Calu3 (cell line): ENCODE results near the gene CHRNB2. TPM values are rescaled to one million over a fixed set of nuclear protein-coding genes. Genes with fewer than 3 reads are reported as not detected.

Experiments used
- BruUV-seq: library from RNA; stranded (reverse); fragments of 400-500 nt; replicated peaks from 2 replicates; lab custom pipeline; 2021; lab: Mats Ljungman, UMichigan
- CTCF ChIA-PET: fragments of 300-600 bp; sonication (Branson Sonifier 250); formaldehyde crosslinking; loops from one replicate; lab custom pipeline; 2022; ENCODE audit warnings: antibody characterized with exemption; lab: Charles Lee
- DNase-seq: peaks from one replicate; pipeline ENCODE4 v3.0.0; 2022
- H3K27ac Mint-ChIP-seq: one replicate; pipeline ENCODE4 v1.8.0; 2022; ENCODE audit warnings: mixed read lengths; ENCODE audit not compliant: unreplicated experiment
- H3K27me3 Mint-ChIP-seq: one replicate; pipeline ENCODE4 v1.8.0; 2022; ENCODE audit warnings: mixed read lengths; ENCODE audit not compliant: unreplicated experiment
- H3K36me3 Mint-ChIP-seq: one replicate; pipeline ENCODE4 v1.8.0; 2022; ENCODE audit warnings: mild to moderate bottlenecking, moderate library complexity, mixed read lengths; ENCODE audit not compliant: insufficient read depth, unreplicated experiment
- H3K4me1 Mint-ChIP-seq: one replicate; pipeline ENCODE4 v1.8.0; 2022; ENCODE audit warnings: mild to moderate bottlenecking, low read depth, mixed read lengths; ENCODE audit not compliant: unreplicated experiment
- H3K4me3 Mint-ChIP-seq: one replicate; pipeline ENCODE4 v1.8.0; 2022; ENCODE audit warnings: mild to moderate bottlenecking, low read depth, moderate library complexity, mixed read lengths; ENCODE audit not compliant: unreplicated experiment
- H3K9me3 Mint-ChIP-seq: one replicate; pipeline ENCODE4 v1.8.0; 2022; ENCODE audit warnings: low read depth, mixed read lengths; ENCODE audit not compliant: unreplicated experiment
- intact Hi-C: fragments of 100-400 bp; cut with micrococcal nuclease; formaldehyde crosslinking; loops from one replicate; pipeline ENCODE4 v1.10.0; 2022; ENCODE audit not compliant: unreplicated experiment
- total RNA-seq: library from RNA; stranded (reverse); gene quantifications from 2 replicates; pipeline ENCODE4 v1.2.3, GENCODE V29; 2022
- TF ChIP-seq, protein P1 (sequence below): fragments of 200-600 bp; IDR thresholded peaks from one replicate; pipeline ENCODE4 v1.8.0; 2022; ENCODE audit warnings: antibody characterized with exemption; ENCODE audit not compliant: unreplicated experiment

Gene CHRNB2
- total RNA-seq, 1 experiment from 2014 or later: 0.07 TPM

DNA sequence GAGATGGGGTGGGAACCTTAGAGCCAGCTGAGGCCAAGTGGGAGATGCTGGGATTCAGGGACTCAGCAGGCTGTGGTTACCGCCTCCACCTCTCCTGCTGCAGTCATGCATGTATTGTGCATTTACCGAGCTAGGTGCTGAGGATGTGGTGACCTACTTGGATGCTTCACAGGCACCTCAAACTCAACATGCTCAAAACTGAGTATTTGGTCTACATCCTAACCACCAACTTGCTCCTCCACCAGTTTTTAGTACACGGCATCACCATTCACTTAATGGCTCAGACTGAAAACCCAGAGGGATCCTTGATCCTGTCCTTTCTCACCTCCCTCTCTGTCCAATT is 5.6 kb downstream of the CHRNB2 start:
- H3K4me3 Mint-ChIP-seq: no peak overlapping the region
- BruUV-seq: no TSS peak
- CTCF ChIA-PET: no interaction called here
- peaks cover 23% of the 10 kb centered on the region for H3K36me3 Mint-ChIP-seq
- H3K27me3 Mint-ChIP-seq: peaks cover 84% of the 10 kb centered on the region
- no peak overlapping the region for H3K27ac Mint-ChIP-seq
- H3K4me1 Mint-ChIP-seq: peaks cover 3% of the 10 kb centered on the region
- no peaks in the 10 kb centered on the region for H3K9me3 Mint-ChIP-seq
- TF ChIP-seq, protein P1, sequence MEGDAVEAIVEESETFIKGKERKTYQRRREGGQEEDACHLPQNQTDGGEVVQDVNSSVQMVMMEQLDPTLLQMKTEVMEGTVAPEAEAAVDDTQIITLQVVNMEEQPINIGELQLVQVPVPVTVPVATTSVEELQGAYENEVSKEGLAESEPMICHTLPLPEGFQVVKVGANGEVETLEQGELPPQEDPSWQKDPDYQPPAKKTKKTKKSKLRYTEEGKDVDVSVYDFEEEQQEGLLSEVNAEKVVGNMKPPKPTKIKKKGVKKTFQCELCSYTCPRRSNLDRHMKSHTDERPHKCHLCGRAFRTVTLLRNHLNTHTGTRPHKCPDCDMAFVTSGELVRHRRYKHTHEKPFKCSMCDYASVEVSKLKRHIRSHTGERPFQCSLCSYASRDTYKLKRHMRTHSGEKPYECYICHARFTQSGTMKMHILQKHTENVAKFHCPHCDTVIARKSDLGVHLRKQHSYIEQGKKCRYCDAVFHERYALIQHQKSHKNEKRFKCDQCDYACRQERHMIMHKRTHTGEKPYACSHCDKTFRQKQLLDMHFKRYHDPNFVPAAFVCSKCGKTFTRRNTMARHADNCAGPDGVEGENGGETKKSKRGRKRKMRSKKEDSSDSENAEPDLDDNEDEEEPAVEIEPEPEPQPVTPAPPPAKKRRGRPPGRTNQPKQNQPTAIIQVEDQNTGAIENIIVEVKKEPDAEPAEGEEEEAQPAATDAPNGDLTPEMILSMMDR: no peak
- no peak for DNase-seq
- intact Hi-C loops: no loop called here

DNA sequence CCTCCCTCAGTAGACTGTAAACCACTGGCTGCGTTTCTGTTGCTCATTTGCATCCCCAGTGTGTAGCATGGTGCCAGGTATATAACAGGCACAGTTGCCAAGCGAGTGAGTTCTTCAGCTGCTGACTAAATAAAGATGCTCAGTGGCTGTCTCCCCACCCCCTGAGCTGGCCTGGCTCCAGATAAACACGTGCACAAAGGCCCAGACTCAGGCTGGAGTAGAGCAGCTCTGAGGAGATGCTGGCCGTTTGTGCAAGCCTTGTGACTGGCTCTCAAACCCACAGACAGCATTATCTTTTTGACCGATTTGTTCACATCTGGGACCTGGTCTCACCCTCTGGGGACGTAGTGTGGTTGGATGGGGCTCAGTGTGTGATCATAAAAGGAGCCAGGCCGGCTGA is 7.1 kb downstream of the CHRNB2 start:
- peak overlapping the region; percentile 18 for H3K27ac Mint-ChIP-seq
- no peaks in the 10 kb centered on the region for H3K9me3 Mint-ChIP-seq
- no peak overlapping the region for H3K4me3 Mint-ChIP-seq
- CTCF ChIA-PET: interaction anchor here (1.7 kb wide), 1 partner anchor 13 kb away, joined by 3 read pairs; no protein-coding TSS in a partner anchor
- DNase-seq: no peak
- no TSS peak for BruUV-seq
- H3K27me3 Mint-ChIP-seq: peaks cover 68% of the 10 kb centered on the region
- intact Hi-C loops: no loop called here
- TF ChIP-seq, protein P1: no peak
- H3K36me3 Mint-ChIP-seq: peaks cover 28% of the 10 kb centered on the region
- H3K4me1 Mint-ChIP-seq: no peaks in the 10 kb centered on the region

DNA sequence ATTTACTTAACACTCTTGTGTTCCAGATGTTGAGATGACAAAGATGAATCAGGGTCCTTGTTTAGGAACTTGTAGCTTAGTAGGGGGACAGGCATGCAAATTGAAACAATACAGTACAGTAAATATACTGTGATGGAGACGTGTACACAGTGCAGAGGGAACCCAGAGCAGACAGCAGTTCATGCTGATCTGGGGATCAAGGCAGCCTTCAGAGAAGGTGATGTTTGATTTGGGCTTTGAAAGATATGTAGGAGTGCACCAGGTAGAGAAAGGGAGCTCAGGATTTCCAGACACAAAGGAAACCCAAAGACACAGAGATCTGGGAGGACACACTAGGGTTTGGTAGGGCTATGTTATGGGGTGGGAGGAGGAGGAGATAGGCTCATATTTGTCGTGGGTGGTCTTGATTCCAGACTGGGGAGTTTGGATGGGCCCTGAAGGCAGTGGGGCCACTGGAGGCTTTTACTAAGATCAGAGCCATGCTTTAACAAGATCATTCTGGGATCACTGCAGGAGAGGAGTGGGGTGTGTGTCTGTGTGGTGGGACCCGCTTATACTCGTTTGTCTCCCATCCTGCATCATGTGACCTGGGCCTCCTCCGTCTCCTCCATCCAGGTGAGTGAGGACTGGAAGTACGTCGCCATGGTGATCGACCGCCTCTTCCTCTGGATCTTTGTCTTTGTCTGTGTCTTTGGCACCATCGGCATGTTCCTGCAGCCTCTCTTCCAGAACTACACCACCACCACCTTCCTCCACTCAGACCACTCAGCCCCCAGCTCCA is 7.8 kb downstream of the CHRNB2 start:
- Mint-ChIP-seq H3K27ac (peak overlapping the region; percentile 18), H3K9me3 (no peaks in the 10 kb centered on the region), H3K4me3 (no peak overlapping the region), H3K27me3 (peaks cover 62% of the 10 kb centered on the region), H3K4me1 (no peaks in the 10 kb centered on the region), H3K36me3 (peaks cover 35% of the 10 kb centered on the region)
- TF ChIP-seq, protein P1: no peak
- CTCF ChIA-PET: interaction anchor here (0.6 to 1.7 kb wide), 2 partner anchors 13 to 30 kb away, joined by 3 read pairs; no protein-coding TSS in a partner anchor
- intact Hi-C loops: no loop called here
- DNase-seq: no peak
- BruUV-seq: no TSS peak

DNA sequence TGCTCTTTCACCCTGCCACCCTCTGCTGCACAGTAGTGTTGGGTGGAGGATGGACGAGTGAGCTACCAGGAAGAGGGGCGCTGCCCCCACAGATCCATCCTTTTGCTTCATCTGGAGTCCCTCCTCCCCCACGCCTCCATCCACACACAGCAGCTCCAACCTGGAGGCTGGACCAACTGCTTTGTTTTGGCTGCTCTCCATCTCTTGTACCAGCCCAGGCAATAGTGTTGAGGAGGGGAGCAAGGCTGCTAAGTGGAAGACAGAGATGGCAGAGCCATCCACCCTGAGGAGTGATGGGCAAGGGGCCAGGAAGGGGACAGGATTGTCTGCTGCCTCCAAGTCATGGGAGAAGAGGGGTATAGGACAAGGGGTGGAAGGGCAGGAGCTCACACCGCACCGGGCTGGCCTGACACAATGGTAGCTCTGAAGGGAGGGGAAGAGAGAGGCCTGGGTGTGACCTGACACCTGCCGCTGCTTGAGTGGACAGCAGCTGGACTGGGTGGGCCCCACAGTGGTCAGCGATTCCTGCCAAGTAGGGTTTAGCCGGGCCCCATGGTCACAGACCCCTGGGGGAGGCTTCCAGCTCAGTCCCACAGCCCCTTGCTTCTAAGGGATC is 8.5 kb downstream of the CHRNB2 start:
- H3K4me1 Mint-ChIP-seq: no peaks in the 10 kb centered on the region
- intact Hi-C loops: no loop called here
- H3K27ac Mint-ChIP-seq: peak overlapping the region; percentile 18
- H3K36me3 Mint-ChIP-seq: peaks cover 38% of the 10 kb centered on the region
- TF ChIP-seq, protein P1: no peak
- H3K9me3 Mint-ChIP-seq: no peaks in the 10 kb centered on the region
- H3K4me3 Mint-ChIP-seq: no peak overlapping the region
- CTCF ChIA-PET: interaction anchor here (0.6 to 1.7 kb wide), 2 partner anchors 14 to 29 kb away, joined by 3 read pairs; no protein-coding TSS in a partner anchor
- DNase-seq: no peak
- BruUV-seq: no TSS peak
- H3K27me3 Mint-ChIP-seq: peaks cover 55% of the 10 kb centered on the region
